Mammary epithelial cell (primary cell): ENCODE measurements around the gene SYT12.

Source experiments
- CTCF ChIP-seq, 2 donors: IDR thresholded peaks in 1 of 2; conservative IDR thresholded peaks in 1 of 2; 2 replicates each; pipeline ENCODE4 v1.5.1; 2011 to 2012; ENCODE audit warnings: inconsistent platforms in 2 of 2, low read length in 2 of 2, mild to moderate bottlenecking in 2 of 2, control low read depth in 1 of 2, low read depth in 1 of 2; ENCODE audit not compliant: insufficient read depth in 1 of 2; ENCODE audit errors: extremely low read depth in 1 of 2
- EZH2 ChIP-seq: IDR thresholded peaks from 2 replicates; pipeline ENCODE4 v1.6.1; 2012; ENCODE audit warnings: low read length, inconsistent platforms, borderline replicate concordance

GRCh38 chr11:67054346-67054835, 31.5 kb downstream of the SYT12 start:
- no peak for TF ChIP-seq CTCF (conservative IDR thresholded peaks at IDR 0.05 in 1 of 2, IDR thresholded peaks at IDR 0.05 in 1 of 2; ENCODE audit: extremely low read depth in 1 of 2, insufficient read depth in 1 of 2, low read depth in 1 of 2, low read length in 2 of 2)
- TF ChIP-seq EZH2, result no peak
